ENCODE results near the gene MRPL14.
A peak's percentile ranks its signal among the peaks of the same experiment; 100 is the strongest.
"Not testable (repeated sequence)": the region's sequence is repeated elsewhere in the genome, so short reads cannot be mapped to it uniquely, and the experiment has no call there.

The MRPL14 gene

GRCh38 chr6:44101832-44102231 lies 25.4 kb downstream of the MRPL14 start:
- DNase-seq (ENCODE audit: low read depth, low spot score) = no peak

GRCh38 chr6:44100088-44100550 lies 27.1 kb downstream of the MRPL14 start:
- DNase-seq (ENCODE audit: low read depth, low spot score) = no peak

GRCh38 chr6:44099192-44099591 lies 28.1 kb downstream of the MRPL14 start:
- DNase-seq (ENCODE audit: low read depth, low spot score) = no peak

GRCh38 chr6:44097782-44098317 lies 29.4 kb downstream of the MRPL14 start:
- DNase-seq (ENCODE audit: low read depth, low spot score) = no peak

- DNase-seq (ENCODE audit: low read depth, low spot score) = peak; percentile 58
Observed at GRCh38 chr6:44096612-44097011, 30.6 kb downstream of the MRPL14 start.

GRCh38 chr6:44095243-44095623 lies 32.0 kb downstream of the MRPL14 start:
- not testable (repeated sequence) for DNase-seq (ENCODE audit: low read depth, low spot score)

- no peak for DNase-seq (ENCODE audit: low read depth, low spot score)
Observed at GRCh38 chr6:44094403-44095242, 32.6 kb downstream of the MRPL14 start.

- no peak for DNase-seq (ENCODE audit: low read depth, low spot score)
Observed at GRCh38 chr6:44093750-44094402, 33.4 kb downstream of the MRPL14 start.

- no peak for DNase-seq (ENCODE audit: low read depth, low spot score)
Observed at GRCh38 chr6:44093066-44093465, 34.2 kb downstream of the MRPL14 start.

GRCh38 chr6:44091981-44092884 lies 35.0 kb downstream of the MRPL14 start:
- DNase-seq (ENCODE audit: low read depth, low spot score) = no peak

GRCh38 chr6:44091356-44091755 lies 35.9 kb downstream of the MRPL14 start:
- not testable (repeated sequence) for DNase-seq (ENCODE audit: low read depth, low spot score)

GRCh38 chr6:44090465-44090864 lies 36.8 kb downstream of the MRPL14 start:
- DNase-seq (ENCODE audit: low read depth, low spot score) = no peak

- no peak for DNase-seq (ENCODE audit: low read depth, low spot score)
Observed at GRCh38 chr6:44088827-44089590, 38.2 kb downstream of the MRPL14 start.

- DNase-seq (ENCODE audit: low read depth, low spot score) = no peak
Observed at GRCh38 chr6:44087623-44088022, 39.6 kb downstream of the MRPL14 start.

GRCh38 chr6:44086931-44087574 lies 40.2 kb downstream of the MRPL14 start:
- no peak for DNase-seq (ENCODE audit: low read depth, low spot score)

GRCh38 chr6:44085219-44085618 lies 42.0 kb downstream of the MRPL14 start:
- DNase-seq (ENCODE audit: low read depth, low spot score) = no peak

- DNase-seq (ENCODE audit: low read depth, low spot score) = no peak
Observed at GRCh38 chr6:44084231-44085014, 42.8 kb downstream of the MRPL14 start.

GRCh38 chr6:44082872-44083321 lies 44.4 kb downstream of the MRPL14 start:
- DNase-seq (ENCODE audit: low read depth, low spot score) = no peak

- no peak for DNase-seq (ENCODE audit: low read depth, low spot score)
Observed at GRCh38 chr6:44081753-44082152, 45.5 kb downstream of the MRPL14 start.

Data from activated naive CD8-positive, alpha-beta T cell treated with anti-CD3 and anti-CD28 coated beads, Interleukin-2, amount 50 U/mL, for 16 hours (primary cell).